Progenitor cell of endocrine pancreas (in vitro differentiated cells): ENCODE measurements around the gene SLC4A1AP. TPM values are rescaled to one million over a fixed set of nuclear protein-coding genes. Genes with fewer than 3 reads are reported as not detected.
A peak's percentile ranks its signal among the peaks of the same experiment; 100 is the strongest.

ENCODE experiments used
- DNase-seq: peaks from one replicate; pipeline ENCODE4 v3.0.0; 2021; ENCODE audit warnings: low spot score; ENCODE audit not compliant: unreplicated experiment
- H3K27ac Mint-ChIP-seq: 2 replicates; pipeline ENCODE4 v1.8.0; 2021; ENCODE audit warnings: mild to moderate bottlenecking, moderate library complexity, mixed read lengths
- H3K27me3 Mint-ChIP-seq: 2 replicates; pipeline ENCODE4 v1.8.0; 2021; ENCODE audit warnings: mixed read lengths
- H3K36me3 Mint-ChIP-seq: 2 replicates; pipeline ENCODE4 v1.8.0; 2022; ENCODE audit warnings: mixed read lengths; ENCODE audit not compliant: insufficient read depth
- H3K4me1 Mint-ChIP-seq: 2 replicates; pipeline ENCODE4 v1.8.0; 2021; ENCODE audit warnings: low read depth, mixed read lengths
- H3K4me3 Mint-ChIP-seq: 2 replicates; pipeline ENCODE4 v1.8.0; 2021; ENCODE audit warnings: low read depth, mild to moderate bottlenecking, moderate library complexity, mixed read lengths
- H3K9me3 Mint-ChIP-seq: 2 replicates; pipeline ENCODE4 v1.8.0; 2021; ENCODE audit warnings: low read depth, mixed read lengths
- CTCF ChIP-seq: fragments of 200-600 bp; sonication (generic); IDR thresholded peaks from one replicate; pipeline ENCODE4 v1.5.0; 2021; ENCODE audit warnings: antibody characterized with exemption, mild to moderate bottlenecking; ENCODE audit not compliant: unreplicated experiment
- total RNA-seq: library from RNA; stranded (reverse); gene quantifications from 2 replicates; pipeline ENCODE4 v1.2.1, GENCODE V29; 2021

Gene SLC4A1AP
- total RNA-seq, 1 donor from 2014 or later, result 19.5 TPM

DNA sequence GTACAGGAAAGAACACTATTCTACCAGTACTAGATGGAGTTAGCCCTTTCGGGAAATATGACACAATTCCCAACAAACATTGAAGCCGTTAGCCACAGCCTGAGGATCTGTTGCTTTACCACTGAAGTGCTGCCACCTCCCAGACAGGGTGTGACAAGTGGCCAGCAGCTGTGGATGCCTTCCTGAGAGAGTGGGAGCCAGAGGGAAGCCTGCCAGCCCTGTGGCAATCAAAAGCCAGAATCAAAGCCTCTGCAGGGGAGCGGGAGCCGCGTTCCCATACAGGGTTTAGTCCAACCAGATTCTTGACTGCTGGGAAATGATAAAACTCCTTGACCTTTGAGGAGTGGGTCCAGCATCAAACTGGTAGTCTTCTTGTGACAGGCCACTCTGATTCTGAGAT is 38.0 kb downstream of the SLC4A1AP start:
- no peaks in the 10 kb centered on the region for H3K27me3 Mint-ChIP-seq
- no peaks in the 10 kb centered on the region for H3K9me3 Mint-ChIP-seq
- peaks cover 4% of the 10 kb centered on the region for H3K4me1 Mint-ChIP-seq
- TF ChIP-seq CTCF, result no peak
- no peak overlapping the region for H3K4me3 Mint-ChIP-seq
- peaks cover 3% of the 10 kb centered on the region for H3K36me3 Mint-ChIP-seq
- no peak overlapping the region for H3K27ac Mint-ChIP-seq
- DNase-seq, result no peak

GRCh38 chr2:27702302-27702701 is 38.6 kb downstream of the SLC4A1AP start:
- H3K4me3 Mint-ChIP-seq, result no peak overlapping the region
- no peaks in the 10 kb centered on the region for H3K27me3 Mint-ChIP-seq
- no peaks in the 10 kb centered on the region for H3K9me3 Mint-ChIP-seq
- peaks cover 3% of the 10 kb centered on the region for H3K36me3 Mint-ChIP-seq
- H3K27ac Mint-ChIP-seq, result no peak overlapping the region
- peaks cover 4% of the 10 kb centered on the region for H3K4me1 Mint-ChIP-seq
- no peak for TF ChIP-seq CTCF
- DNase-seq, result no peak

DNA sequence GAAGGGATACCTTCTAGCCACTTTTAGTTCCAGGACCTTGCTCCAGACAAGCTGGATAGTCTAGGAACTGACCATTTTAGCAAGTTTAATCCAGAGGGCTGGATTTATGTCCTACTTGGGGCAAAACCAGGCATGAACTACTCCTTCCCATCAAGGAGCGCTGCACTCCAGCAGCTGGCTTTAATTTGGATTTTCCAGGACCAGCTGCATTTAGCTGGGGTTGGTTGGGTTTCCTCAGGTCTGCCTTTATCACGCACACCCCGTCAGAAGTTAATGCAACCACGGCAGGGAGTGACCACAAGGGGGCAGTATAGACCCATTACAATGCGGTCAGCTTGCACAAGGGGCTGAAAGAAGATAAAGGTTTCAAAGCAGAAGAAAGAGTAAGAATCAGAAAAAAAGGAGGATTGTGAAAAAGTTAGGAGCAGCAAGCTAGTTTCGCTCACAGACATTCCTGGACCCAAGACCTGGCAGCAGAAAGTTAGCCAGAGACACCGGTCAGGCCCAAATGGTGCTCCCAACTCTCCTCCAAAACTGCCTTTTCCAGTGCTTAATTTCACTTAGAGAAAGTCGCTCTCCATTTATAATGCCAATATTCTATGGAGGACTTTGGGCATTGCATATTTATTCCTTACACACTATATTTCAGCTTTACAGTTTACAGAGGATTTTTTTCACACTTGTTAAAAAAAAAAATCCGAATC is 40.1 kb downstream of the SLC4A1AP start:
- no peaks in the 10 kb centered on the region for H3K9me3 Mint-ChIP-seq
- no peaks in the 10 kb centered on the region for H3K27me3 Mint-ChIP-seq
- DNase-seq, result peak; percentile 81
- peak overlapping the region; percentile 76 for H3K27ac Mint-ChIP-seq
- peaks cover 4% of the 10 kb centered on the region for H3K4me1 Mint-ChIP-seq
- H3K36me3 Mint-ChIP-seq, result no peaks in the 10 kb centered on the region
- peak; percentile 91 for TF ChIP-seq CTCF
- H3K4me3 Mint-ChIP-seq, result no peak overlapping the region

- H3K27ac Mint-ChIP-seq, result no peak overlapping the region
- no peaks in the 10 kb centered on the region for H3K9me3 Mint-ChIP-seq
- no peaks in the 10 kb centered on the region for H3K27me3 Mint-ChIP-seq
- no peaks in the 10 kb centered on the region for H3K36me3 Mint-ChIP-seq
- no peak for DNase-seq
- no peak for TF ChIP-seq CTCF
- peaks cover 4% of the 10 kb centered on the region for H3K4me1 Mint-ChIP-seq
- H3K4me3 Mint-ChIP-seq, result no peak overlapping the region
Observed at GRCh38 chr2:27704342-27704876, 40.7 kb downstream of the SLC4A1AP start.

- H3K36me3 Mint-ChIP-seq, result no peaks in the 10 kb centered on the region
- DNase-seq, result no peak
- TF ChIP-seq CTCF, result no peak
- peaks cover 4% of the 10 kb centered on the region for H3K4me1 Mint-ChIP-seq
- no peak overlapping the region for H3K4me3 Mint-ChIP-seq
- peak overlapping the region; percentile 55 for H3K27ac Mint-ChIP-seq
- H3K9me3 Mint-ChIP-seq, result no peaks in the 10 kb centered on the region
- no peaks in the 10 kb centered on the region for H3K27me3 Mint-ChIP-seq
Observed at GRCh38 chr2:27705851-27706622, 42.3 kb downstream of the SLC4A1AP start.
